NCI-H1417 treated with DMSO at 0.1 percent for 48 hours (cell line): Measurements from ENCODE around the gene KCNIP2.

Experiments
- DNase-seq: peaks from one replicate; lab custom pipeline; 2025; lab: John Stamatoyannopoulos, UW

KCNIP2 gene

DNA sequence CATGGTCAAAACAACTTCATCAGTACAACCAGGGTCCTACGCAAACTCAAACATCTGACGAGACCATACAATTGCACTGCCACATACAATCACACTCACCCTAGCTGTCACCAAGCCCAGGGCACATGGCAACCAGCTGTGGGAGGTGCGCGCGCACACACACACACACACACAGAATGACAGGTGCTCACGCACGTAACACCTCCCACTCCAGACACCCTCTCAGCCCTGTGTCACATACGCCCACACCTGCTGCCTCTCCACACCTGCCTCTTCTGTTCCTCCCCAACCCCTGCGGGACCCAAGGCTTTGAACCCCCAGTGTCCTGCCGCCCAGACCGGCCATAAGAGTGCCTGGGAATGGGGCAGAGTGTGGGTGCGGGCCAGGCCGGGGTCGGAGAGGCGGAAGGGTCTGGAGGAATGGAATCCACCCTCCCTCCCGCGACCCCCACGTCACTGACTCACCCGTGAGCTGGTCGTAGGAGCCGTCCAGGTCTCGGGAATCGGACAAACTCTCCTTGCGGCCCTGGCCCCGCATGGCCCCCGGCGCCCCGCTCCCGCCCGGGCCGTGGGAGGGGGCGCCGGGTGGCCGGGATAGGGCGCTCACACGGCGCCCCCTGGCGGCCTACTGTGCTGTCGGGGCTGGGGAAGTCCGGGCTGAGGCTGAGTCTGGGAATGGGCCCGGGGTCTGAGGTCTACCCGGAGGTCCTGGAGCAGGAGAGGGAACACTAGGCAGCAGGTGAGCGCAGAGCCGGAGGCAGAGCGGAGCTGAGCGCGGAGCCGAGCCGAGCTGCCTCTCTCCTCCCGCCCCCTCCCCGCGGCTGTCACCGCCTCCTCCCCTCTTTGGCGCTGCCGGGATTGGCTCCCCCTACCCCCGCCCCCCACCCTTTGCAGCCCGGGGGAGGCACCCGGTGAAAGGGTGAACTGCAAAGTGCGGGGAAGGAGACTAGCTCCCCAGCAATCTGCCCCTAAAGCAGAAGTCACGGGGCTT is at the start of gene KCNIP2:
Gene KCNIP2, minus strand, starts transcription at position 769 of the 990 bp plus-strand sequence. Its CDS starts 232 bp downstream, at position 537.
- DNase-seq: no peak

DNA sequence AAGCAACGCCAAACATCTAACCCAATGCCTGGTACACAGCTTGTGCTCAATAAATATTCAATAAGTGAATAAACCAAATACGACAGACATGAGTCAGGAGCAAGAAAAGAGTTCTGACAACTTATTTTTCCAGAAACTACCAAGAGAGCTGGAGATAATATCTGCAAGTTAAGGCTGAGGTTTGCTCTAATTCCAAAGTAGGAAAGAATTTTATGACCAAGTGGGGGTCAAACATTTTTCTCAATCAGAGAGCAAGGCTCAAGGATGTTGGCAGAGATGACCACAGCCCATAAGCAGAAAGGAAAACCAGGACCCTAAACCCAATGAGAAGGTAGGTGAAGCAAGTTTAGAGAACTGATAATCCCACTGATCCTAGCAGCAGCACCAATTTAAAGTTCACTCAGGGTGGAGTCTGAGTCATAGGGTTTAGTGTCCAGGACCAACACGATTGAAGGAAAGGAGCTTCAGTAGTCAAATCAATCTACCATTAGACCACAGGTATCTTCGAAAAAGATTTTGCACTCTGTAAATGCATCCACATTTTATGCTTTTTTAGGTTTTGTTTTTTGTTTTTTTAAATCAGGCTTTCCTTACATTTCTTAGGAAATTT is 49.3 kb upstream of the KCNIP2 start:
- DNase-seq: no peak

- peak; percentile 35 for DNase-seq
Measured at GRCh38 chr10:101889256-101890210, 45.9 kb upstream of the KCNIP2 start.

DNA sequence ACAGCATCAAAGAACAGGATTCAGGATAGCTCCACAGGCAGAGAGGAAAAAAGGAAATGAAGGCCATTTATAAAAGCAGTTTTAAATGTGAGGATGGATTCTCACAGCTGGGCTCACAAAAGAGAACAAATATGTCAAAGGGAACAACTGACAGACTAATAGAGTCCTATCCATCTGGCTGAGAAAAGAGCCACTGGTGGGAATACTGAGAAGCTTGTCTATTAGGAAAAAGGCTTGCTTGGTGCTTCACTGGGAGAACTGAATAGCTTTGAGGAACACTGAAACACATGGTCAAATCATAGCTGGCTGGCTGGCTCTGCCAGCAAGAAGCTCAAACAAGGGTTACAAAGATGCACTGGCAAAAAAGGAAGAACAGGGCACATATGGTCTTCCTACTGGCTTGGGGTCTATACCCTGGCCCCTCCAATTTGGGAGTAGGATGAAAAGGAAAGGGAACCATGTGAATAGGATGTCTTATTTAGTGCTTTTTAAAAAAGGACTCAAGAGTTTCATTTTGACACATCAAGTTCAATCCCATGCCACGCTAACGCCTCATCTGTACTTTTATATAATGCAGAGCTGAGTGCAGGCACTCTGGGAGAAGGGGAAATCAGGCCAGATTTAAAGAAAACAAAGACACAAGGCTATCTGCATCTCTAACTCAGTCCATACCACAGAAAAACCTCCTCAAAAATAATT is 44.8 kb upstream of the KCNIP2 start:
- DNase-seq: no peak

GRCh38 chr10:101887775-101888174 is 44.2 kb upstream of the KCNIP2 start:
- no peak for DNase-seq

GRCh38 chr10:101886521-101887312 is 43.1 kb upstream of the KCNIP2 start:
- DNase-seq: no peak

- DNase-seq: no peak
Measured at GRCh38 chr10:101881036-101881774, 37.6 kb upstream of the KCNIP2 start.

- DNase-seq: no peak
Measured at GRCh38 chr10:101880232-101880573, 36.6 kb upstream of the KCNIP2 start.

DNA sequence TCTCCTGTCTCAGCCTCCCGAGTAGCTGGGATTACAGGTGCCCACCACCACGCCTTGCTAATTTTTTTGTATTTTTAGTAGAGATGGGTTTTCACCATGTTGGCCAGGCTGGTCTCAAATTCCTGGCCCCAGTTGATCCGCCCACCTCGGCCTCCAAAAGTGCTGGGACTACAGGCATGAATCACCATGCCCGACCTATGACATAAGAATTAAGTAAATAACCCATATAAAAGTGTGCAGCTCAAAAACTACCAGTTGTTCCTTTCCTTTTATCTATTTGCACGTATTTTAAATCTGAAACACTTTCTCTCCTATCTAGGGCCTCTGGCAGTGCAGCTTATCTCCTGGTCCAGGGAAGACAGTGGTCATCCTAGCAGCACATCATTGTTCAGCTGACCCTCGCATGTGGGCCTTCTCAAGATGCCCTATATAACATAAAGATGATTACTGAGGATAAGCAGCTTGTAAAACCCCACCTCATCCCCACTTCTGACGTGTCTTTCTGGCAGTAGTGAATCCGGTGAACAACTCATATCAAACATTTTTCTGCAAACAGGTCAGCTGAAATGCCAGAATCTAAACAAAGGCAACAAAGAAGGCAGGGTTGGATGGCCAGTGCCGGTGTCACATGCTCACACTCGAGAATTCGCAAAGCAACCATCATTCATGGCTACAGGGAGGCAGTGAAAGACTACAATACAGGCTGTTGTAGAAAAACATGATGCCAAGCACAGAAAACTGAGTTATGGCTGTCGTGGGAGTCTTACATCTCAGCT is 36.0 kb upstream of the KCNIP2 start:
- no peak for DNase-seq

DNA sequence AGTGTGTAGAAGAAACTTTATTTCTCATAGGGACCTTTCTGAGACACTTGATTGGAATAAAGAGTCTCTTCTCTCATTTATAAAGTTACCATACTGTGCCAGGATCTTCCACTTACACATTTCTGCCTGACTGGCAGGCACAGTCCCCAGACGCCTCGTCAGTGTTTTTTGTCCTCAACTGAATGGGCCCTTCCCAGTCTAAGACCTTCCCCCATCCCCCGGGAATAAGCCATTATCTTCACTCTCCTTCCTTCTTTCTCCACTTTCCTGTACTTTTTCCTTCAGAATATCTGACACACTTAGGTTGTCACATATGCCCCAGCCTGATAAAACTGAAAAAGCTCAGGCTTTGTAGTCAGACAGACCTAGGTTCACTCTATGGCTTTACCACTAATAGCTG is 35.3 kb upstream of the KCNIP2 start:
- DNase-seq: no peak

GRCh38 chr10:101875068-101875688 is 31.6 kb upstream of the KCNIP2 start:
- DNase-seq: no peak

GRCh38 chr10:101874252-101874651 is 30.7 kb upstream of the KCNIP2 start:
- DNase-seq: no peak

GRCh38 chr10:101867931-101868330 is 24.3 kb upstream of the KCNIP2 start:
- no peak for DNase-seq

DNA sequence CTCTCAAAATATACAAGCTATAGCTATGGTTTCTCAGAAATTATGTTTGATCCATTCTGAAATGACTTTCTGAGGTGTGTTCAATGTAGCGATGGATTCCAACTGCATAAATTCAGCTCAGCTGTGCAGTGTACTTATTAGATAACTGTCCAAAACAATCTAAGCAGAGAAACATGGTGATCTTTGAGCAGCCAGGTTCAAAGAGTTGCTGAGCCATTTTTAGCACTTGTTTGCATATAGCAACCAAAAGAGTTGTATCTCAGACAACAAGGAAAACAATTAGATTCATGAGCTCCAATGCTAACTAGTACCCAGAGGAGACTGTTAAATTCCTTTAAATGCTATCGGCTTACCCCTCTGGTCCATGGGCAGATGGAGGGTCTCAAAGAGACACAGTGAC is 15.9 kb upstream of the KCNIP2 start:
- no peak for DNase-seq

DNA sequence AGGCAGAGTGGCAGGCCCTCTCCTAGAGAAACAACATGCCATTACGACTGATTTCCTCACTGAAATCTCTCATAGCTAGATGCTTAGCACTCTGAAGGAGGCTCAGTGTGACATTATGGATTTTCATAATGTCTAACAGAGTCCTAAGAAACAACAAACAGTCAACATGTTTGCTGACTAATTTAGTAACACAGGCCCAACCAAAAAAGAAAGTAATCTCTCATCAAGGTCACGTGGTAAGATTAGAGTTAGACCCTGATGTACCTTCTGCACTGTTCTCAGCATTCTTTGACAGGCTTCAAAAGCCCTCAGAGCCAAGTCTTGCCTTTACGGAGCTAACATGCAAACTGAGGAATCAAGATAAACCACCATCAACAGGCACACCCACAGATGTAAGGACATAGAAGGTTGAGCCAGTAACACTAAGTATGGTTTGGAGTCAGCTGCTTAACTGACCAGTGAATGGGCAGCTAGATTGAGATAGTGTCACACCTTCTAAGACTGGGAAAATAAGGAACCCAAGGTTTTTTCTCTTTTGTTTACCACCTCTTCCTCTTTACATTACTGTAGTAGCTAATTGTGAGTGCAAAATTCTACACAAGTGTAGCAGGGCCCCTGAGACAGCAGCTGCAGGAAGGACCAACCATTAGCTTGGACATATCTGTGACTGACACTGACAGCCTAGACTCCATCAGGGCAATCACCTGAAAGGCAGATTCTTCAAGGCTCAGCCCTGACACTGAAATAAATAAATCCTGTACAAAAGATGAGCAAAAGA is 15.3 kb upstream of the KCNIP2 start:
- no peak for DNase-seq

DNA sequence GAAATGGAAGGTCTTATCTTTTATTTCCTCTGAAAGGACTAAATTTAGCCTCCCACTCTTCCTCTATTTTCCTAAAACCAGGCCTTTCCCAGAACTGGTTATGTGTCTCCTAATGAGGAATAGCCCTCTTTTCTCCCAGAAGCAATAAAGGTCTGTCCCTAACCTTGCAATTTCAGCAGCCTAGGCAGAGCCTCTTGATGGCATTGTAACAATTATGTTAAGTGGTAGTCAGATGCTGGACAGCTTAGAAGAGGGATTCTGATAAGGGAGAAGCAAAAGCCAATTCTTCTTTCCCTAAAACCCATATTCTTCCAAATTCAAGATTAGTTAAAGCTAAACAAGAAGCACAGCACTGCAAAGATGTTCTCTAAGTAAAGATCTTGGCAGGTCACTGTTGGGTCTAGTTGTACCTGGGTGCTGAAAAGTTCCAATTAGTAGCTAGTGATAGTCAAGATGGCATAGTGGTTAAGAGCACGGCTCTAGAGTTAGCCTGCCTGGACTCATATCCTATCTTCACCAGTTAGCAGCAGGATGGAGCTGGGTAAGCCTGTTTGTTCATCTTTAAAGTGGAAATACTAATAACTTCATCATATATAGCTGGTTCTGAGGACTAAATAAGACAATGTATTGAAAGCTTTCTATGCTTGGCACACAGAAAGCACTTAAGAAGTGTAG is 14.3 kb upstream of the KCNIP2 start:
- DNase-seq: no peak

GRCh38 chr10:101856626-101857025 is 13.0 kb upstream of the KCNIP2 start:
- DNase-seq: no peak
